ENCODE measurements around the gene ABCG2. TPM values are rescaled to one million over a fixed set of nuclear protein-coding genes. Genes with fewer than 3 reads are reported as not detected.

The ABCG2 gene
- total RNA-seq, 2 donors from 2014 or later, result 12.3 to 15.3 TPM

- intact Hi-C loops (cut with DNase I), result no loop called here
- no peaks in the 10 kb centered on the region for H3K36me3 ChIP-seq
- WGBS, result 86% methylated on average over 4 of the region's 4 CpGs
- TF ChIP-seq POLR2AphosphoS5 (IDR thresholded peaks at IDR 0.05) (no peak), POLR2A (IDR thresholded peaks at IDR 0.05) (no peak)
- no peak overlapping the region for H3K4me3 ChIP-seq
- H3K27me3 ChIP-seq (replicated peaks; ENCODE audit: insufficient read depth), result no peaks in the 10 kb centered on the region
- H3K27ac ChIP-seq, result no peak overlapping the region
- H3K4me1 ChIP-seq (replicated peaks), result no peaks in the 10 kb centered on the region
- no peak for DNase-seq (ENCODE audit: low spot score)
- no peaks in the 10 kb centered on the region for H3K9me3 ChIP-seq
These were observed 104.2 kb downstream of the ABCG2 start for GRCh38 chr4:88054229-88054628.

GRCh38 chr4:88045021-88045420 lies 113.4 kb downstream of the ABCG2 start:
- Histone ChIP-seq H3K4me3 (no peak overlapping the region), H3K4me1 (replicated peaks) (peaks cover 12% of the 10 kb centered on the region), H3K27ac (no peak overlapping the region), H3K9me3 (no peaks in the 10 kb centered on the region), H3K36me3 (no peaks in the 10 kb centered on the region), H3K27me3 (replicated peaks; ENCODE audit: insufficient read depth) (no peaks in the 10 kb centered on the region)
- no peak for DNase-seq (ENCODE audit: low spot score)
- TF ChIP-seq CTCF (IDR thresholded peaks at IDR 0.05), result no peak
- TF ChIP-seq POLR2AphosphoS5 (IDR thresholded peaks at IDR 0.05), result no peak
- no peak for TF ChIP-seq POLR2A (IDR thresholded peaks at IDR 0.05)
- intact Hi-C loops (cut with DNase I), result loop anchor here (10.0 kb wide), 1 partner anchor 190 kb away; no protein-coding TSS in a partner anchor

GRCh38 chr4:88043586-88044340 lies 114.7 kb downstream of the ABCG2 start:
- 77% methylated on average over 8 of the region's 8 CpGs for WGBS
- Histone ChIP-seq H3K27me3 (replicated peaks; ENCODE audit: insufficient read depth) (no peaks in the 10 kb centered on the region), H3K4me3 (no peak overlapping the region), H3K27ac (peak overlapping the region in 1 of 2 donors; percentile 4), H3K4me1 (replicated peaks) (peaks cover 12% of the 10 kb centered on the region), H3K36me3 (peaks cover 0 to 4% of the 10 kb centered on the region in 2 donors), H3K9me3 (no peaks in the 10 kb centered on the region)
- intact Hi-C loops (cut with DNase I), result loop anchor here (10.0 kb wide), 1 partner anchor 189 kb away; no protein-coding TSS in a partner anchor
- DNase-seq (ENCODE audit: low spot score), result peak; percentile 21
- TF ChIP-seq CTCF (IDR thresholded peaks at IDR 0.05), result no peak

- WGBS, result 25% methylated on average over 1 of the region's 1 CpG
- peaks cover 0 to 6% of the 10 kb centered on the region in 2 donors for H3K36me3 ChIP-seq
- intact Hi-C loops (cut with DNase I), result loop anchor here (10.0 kb wide), 1 partner anchor 188 kb away; no protein-coding TSS in a partner anchor
- H3K9me3 ChIP-seq, result no peaks in the 10 kb centered on the region
- no peak for DNase-seq (ENCODE audit: low spot score)
- H3K4me1 ChIP-seq (replicated peaks), result peaks cover 12% of the 10 kb centered on the region
- H3K4me3 ChIP-seq, result no peak overlapping the region
- H3K27ac ChIP-seq, result peak overlapping the region in 1 of 2 donors; percentile 14
- no peaks in the 10 kb centered on the region for H3K27me3 ChIP-seq (replicated peaks; ENCODE audit: insufficient read depth)
- TF ChIP-seq POLR2A (IDR thresholded peaks at IDR 0.05) (no peak), CTCF (IDR thresholded peaks at IDR 0.05) (no peak), POLR2AphosphoS5 (IDR thresholded peaks at IDR 0.05) (no peak)
These were observed 115.4 kb downstream of the ABCG2 start for GRCh38 chr4:88043001-88043400.

- WGBS, result 42% methylated on average over 2 of the region's 2 CpGs
These were observed 116.8 kb downstream of the ABCG2 start for GRCh38 chr4:88041626-88042025.

More at GRCh38 chr4:88041626-88042025, 116.8 kb downstream of the ABCG2 start:
- Histone ChIP-seq H3K36me3 (peaks cover 0 to 6% of the 10 kb centered on the region in 2 donors), H3K4me1 (replicated peaks) (peaks cover 12% of the 10 kb centered on the region), H3K27me3 (replicated peaks; ENCODE audit: insufficient read depth) (no peaks in the 10 kb centered on the region), H3K27ac (peak overlapping the region in 1 of 2 donors; percentile 25), H3K9me3 (no peaks in the 10 kb centered on the region), H3K4me3 (no peak overlapping the region)
- intact Hi-C loops (cut with DNase I), result loop anchor here (10.0 kb wide), 1 partner anchor 187 kb away; no protein-coding TSS in a partner anchor
- TF ChIP-seq POLR2A (IDR thresholded peaks at IDR 0.05), result no peak
- TF ChIP-seq POLR2AphosphoS5 (IDR thresholded peaks at IDR 0.05), result no peak
- no peak for TF ChIP-seq CTCF (IDR thresholded peaks at IDR 0.05)
- DNase-seq (ENCODE audit: low spot score), result no peak

Data from prostate gland (tissue), 2 donors.